GF-D8 (cell line): Measurements from ENCODE around the gene ACTRT1.

Experiments used
- DNase-seq: peaks from one replicate; lab custom pipeline; 2025; lab: John Stamatoyannopoulos, UW

ACTRT1 gene

DNA sequence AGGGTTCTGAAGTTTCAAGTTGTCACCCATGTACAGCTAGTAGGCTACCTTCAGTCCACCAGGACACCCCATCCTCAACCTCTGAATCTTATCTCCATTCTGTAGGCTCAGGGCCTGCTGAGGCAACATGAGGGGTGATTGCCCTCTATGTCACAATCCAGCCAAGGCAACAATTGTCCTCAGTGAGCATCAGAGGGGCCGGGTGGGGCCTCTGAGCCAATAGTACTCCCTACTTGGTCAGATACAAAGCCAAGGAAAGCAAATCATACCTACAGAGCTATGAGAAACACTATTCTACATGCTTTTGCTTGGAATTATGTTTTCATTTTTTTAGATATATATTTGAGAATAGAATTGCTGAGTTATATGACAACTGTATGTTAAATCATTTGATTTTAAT is at the start of gene ACTRT1:
Gene ACTRT1, minus strand, starts transcription at position 101 of the 400 bp plus-strand sequence. CDS start 197 bp downstream, outside the sequence.
- DNase-seq = no peak

DNA sequence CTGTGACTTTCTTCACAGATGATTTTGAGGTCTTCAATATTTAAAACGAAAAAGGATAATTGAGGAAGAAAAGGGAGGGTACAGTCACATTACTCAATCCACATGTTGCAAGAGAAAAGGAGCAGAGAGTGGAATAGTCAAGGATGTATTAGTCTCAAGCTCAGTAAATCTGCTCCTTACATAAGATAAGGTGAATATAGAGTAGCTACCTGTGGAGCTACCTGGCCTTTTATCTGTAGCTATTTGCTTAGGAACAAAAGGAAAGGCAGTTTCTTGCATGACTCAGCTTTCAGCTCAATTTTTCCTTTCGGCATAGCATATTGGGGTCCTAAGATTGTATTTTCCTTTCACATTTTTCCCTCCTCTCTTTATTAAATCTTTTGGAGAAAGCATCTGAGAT is 26.3 kb upstream of the ACTRT1 start:
- DNase-seq = no peak

DNA sequence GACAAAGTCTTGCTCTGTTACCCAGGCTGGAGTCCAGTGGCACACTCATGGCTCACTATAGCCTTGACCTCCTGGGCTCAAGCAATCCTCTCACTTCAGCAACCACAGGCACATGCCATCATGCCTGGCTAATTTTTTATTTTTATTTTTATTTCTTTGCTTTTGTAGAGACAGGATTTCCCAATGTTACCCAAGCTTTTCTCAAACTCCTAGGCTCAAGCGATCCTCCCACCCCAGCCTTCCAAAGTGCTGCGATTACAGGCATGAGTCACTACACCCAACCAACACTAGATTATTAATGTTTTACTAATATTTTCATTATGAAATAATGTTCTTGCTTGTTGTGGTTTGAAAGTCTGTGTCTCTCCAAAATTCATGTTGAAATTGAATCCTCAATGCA is 5.2 kb upstream of the ACTRT1 start:
- DNase-seq = no peak

DNA sequence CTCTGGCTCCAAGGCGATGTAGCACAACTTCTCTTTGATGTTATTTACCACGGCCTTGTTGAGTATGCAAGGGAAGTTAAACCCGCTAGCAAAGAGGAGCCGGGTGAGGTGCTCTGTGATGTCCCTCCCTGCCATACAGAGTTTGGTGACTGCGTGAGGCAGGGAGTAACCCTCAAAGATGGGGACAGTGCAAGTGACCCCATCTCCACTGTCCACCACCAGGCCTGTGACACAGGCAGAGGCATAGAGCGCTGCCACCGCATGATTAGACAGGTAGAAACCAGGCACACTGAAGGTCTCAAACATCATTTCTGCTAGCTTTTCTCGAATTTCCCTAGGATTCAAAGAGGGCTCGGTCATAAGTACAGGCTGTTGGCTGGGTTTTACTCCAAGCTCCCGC is 677 bp downstream of the ACTRT1 start:
- no peak for DNase-seq

DNA sequence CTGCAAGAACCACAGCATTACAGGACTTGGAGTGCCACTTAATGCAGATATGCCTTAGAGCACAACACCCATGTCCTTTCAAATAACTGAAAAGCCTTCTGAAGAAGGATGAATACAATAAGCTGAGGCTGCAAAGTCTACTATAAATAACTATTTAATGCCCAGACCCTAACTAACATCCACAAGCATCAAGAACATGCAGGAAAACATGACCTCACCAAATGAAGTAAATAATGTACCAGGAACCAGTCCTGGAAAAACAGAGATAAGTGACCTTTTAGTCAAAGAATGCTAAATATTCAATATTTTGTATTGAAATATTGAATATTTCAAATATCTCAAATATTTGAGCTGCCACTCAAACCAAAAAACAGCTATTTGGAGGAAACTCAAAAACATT is 16.9 kb downstream of the ACTRT1 start:
- DNase-seq = no peak

DNA sequence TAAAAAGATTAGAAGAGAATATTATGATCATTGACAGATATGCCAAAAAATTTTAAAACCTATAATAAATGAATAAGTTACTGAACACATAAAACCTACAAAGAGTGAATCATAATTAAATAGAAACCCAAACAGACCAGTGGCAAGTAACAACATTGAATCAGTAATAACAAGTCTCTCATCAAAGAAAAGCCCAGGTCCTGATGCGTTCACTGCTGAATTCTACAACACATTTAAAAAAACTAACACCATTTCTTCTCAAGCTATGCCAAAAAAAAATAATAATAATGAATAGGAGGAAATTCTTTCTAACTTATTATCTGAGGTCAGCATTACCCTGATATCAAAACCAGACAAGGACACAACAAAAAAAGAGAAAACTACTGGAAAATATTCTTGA is 30.6 kb downstream of the ACTRT1 start:
- no peak for DNase-seq

DNA sequence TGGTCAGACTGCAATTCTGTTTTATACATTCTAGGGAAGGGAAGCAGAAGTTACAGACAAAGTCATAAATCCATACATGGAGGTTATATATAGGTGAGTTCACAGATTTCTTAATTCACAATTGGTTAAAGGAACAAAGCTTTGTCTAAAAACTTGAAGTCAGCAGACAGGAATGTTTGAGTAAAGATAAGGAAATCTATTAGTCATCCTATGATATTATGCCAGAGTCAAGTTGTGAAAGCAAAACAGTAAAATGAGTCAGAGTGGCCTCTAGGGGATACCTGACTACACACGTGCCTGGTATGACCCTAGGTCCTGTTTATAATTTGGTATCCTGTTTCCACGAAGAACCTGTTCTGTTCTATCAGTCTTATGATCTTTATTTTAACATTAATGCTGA is 31.5 kb downstream of the ACTRT1 start:
- DNase-seq = no peak

DNA sequence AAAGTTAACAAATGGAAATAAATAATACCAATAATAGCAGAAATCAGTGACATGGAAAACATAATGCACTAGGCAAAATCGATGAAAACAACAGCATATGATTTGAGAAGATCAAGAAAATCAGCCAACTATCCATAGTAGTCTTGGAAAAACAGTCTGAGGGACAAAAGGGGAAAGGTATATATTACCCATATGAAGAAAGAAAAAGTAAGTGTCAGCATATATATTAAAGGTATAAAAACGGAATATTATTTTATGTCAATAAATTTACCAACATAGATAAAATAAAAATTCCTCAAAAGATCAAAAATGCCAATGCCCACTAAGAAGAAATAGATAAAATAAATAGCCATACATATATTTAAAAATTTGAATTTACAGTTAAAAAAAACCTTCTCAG is 33.0 kb downstream of the ACTRT1 start:
- no peak for DNase-seq

DNA sequence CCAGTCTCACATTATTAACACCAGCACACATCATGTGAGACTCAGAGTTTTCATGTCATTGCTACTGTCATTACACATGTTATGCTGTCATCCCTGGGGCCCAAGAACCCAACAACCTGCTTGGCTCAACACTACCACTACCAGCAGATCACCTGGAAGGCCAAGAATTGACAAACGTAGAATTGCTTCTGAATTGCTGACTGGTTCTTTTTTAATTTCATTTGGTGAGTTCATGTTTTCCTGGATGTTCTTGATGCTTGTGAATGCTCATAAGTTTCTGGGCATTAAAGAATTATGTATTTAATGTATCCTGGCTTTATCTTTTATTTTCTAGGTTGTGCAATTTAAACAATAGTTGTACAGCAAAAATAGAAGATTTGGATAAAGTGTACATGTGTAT is 40.2 kb downstream of the ACTRT1 start:
- no peak for DNase-seq

DNA sequence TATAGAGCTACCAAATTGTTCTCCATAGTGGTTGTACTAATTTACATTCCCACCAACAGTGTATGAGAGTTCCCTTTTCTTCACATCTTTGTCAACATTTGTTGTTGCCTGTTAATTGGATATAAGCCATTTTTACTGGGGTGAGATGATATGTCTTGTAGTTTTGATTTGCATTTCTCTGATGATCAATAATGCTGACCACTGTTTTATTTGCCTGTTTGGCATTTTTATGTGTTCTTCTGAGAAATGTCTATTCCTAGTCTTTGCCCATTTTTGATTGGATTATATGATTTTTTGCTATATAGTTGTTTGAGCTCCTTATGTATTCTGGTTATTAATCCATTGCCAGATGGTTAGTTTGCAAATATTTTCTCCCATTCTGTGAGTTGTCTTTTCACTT is 44.3 kb downstream of the ACTRT1 start:
- no peak for DNase-seq
